ENCODE results near the gene XRCC1. TPM values are rescaled to one million over a fixed set of nuclear protein-coding genes. Genes with fewer than 3 reads are reported as not detected.

The XRCC1 gene
- total and polyA plus RNA-seq, 2 of the 4 experiments (the other 2 are of a cell fraction), result 12.5 to 21.3 TPM

GRCh38 chr19:43546581-43546980 is 28.7 kb downstream of the XRCC1 start:
- TF ChIP-seq CTCF (conservative IDR thresholded peaks at IDR 0.05; ENCODE audit: low read depth, low read length) (no peak), RCOR1 (IDR thresholded peaks at IDR 0.05; ENCODE audit: insufficient replicate concordance, low read length) (no peak), MAZ (IDR thresholded peaks at IDR 0.05; ENCODE audit: borderline replicate concordance, low read depth, low read length) (no peak), RAD21 (IDR thresholded peaks at IDR 0.05; ENCODE audit: low read length) (no peak)
- intact Hi-C loops (cut with micrococcal nuclease) (no loop called here), in situ Hi-C loops (cut with MboI; ENCODE audit: low sequenced_read_pairs) (no loop called here), dilution Hi-C loops (cut with HindIII; ENCODE audit: low sequenced_read_pairs, unreplicated experiment) (no loop called here)
- Histone ChIP-seq H2AK9ac (replicated peaks; ENCODE audit: low read depth, low read length, poor library complexity) (no peak overlapping the region), H3K79me1 (ENCODE audit: low read depth in 1 of 2, low read length in 2 of 2) (no peaks in the 10 kb centered on the region), H3K4ac (ENCODE audit: low read depth, low read length) (no peak overlapping the region), H3K9me1 (ENCODE audit: insufficient read depth, low read length) (no peaks in the 10 kb centered on the region), H2BK15ac (ENCODE audit: low read depth, low read length) (no peak overlapping the region), H3K14ac (replicated peaks; ENCODE audit: low read depth, low read length) (no peak overlapping the region), H3K4me2 (ENCODE audit: low read depth, low read length) (no peak overlapping the region), H3K27ac (ENCODE audit: insufficient read depth, low read length) (no peak overlapping the region), H3K27me3 (ENCODE audit: control insufficient read depth, insufficient read depth, low read length) (no peaks in the 10 kb centered on the region), H4K20me1 (ENCODE audit: insufficient read depth, low read length) (no peaks in the 10 kb centered on the region), H2BK20ac (ENCODE audit: low read depth, low read length) (no peak overlapping the region), H4K91ac (ENCODE audit: insufficient read depth, low read depth, low read length) (no peak overlapping the region), H3K9ac (ENCODE audit: low read depth, low read length) (no peak overlapping the region), H3K36me3 (ENCODE audit: control insufficient read depth, insufficient read depth, low read length) (peaks cover 38% of the 10 kb centered on the region), H3K4me1 (ENCODE audit: control insufficient read depth, insufficient read depth, low read length) (no peaks in the 10 kb centered on the region), H2BK5ac (ENCODE audit: low read depth, low read length, poor library complexity, severe bottlenecking) (no peak overlapping the region), H4K8ac (ENCODE audit: low read depth in 2 of 2, low read length in 2 of 2) (no peak overlapping the region), H3K4me3 (ENCODE audit: insufficient read depth, low read depth, low read length) (no peak overlapping the region), H4K5ac (ENCODE audit: low read depth, low read length) (no peak overlapping the region), H3K18ac (ENCODE audit: low read depth, low read length) (no peak overlapping the region), H2AK5ac (ENCODE audit: low read depth, low read length) (no peak overlapping the region), H2AFZ (replicated peaks; ENCODE audit: low read length, poor library complexity) (no peak overlapping the region), H3K9me3 (ENCODE audit: control insufficient read depth, insufficient read depth, low read length) (no peaks in the 10 kb centered on the region), H3K56ac (ENCODE audit: extremely low read depth, insufficient read depth, low read length) (no peak overlapping the region), H3K23ac (ENCODE audit: low read depth, low read length) (no peak overlapping the region), H2BK120ac (ENCODE audit: low read depth, low read length) (no peak overlapping the region)
- ChIA-PET CTCF (interaction anchor here (0.5 kb wide), 1 partner anchor 174 kb away, joined by 3 read pairs; no protein-coding TSS in a partner anchor), POLR2A (ENCODE audit: unreplicated experiment) (no interaction called here)
- DNase-seq (no peak), ATAC-seq (ENCODE audit: low read depth) (no peak)
- no TSS peak for BruUV-seq (replicated peaks)
- no CpG with 5 or more reads among the region's 3 CpGs for WGBS, 2 experiments (ENCODE audit: extremely low coverage in 2 of 2, insufficient read length in 1 of 2)
